ENCODE measurements around the gene SLCO3A1.

DNA sequence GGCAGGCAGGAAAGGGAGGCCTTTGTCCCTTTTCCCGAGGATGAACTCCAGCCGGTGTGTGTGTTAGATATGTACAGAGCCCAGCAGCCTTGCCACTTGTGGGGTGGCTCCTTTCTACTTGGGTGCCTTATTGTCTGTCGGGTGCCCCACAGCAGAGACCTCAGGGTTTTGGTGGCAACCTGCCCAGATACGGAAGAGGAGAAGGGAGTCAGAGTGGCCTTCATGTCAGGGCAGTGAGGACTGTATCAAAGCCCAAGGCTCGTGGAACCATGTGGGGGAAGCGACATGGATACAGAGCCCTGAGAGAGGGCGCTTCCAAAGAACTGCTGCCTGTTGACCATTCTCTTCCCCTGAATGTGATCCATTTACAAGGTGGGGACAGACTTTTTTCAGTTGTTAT lies 166.2 kb downstream of the SLCO3A1 start:
- TF ChIP-seq, protein P1, sequence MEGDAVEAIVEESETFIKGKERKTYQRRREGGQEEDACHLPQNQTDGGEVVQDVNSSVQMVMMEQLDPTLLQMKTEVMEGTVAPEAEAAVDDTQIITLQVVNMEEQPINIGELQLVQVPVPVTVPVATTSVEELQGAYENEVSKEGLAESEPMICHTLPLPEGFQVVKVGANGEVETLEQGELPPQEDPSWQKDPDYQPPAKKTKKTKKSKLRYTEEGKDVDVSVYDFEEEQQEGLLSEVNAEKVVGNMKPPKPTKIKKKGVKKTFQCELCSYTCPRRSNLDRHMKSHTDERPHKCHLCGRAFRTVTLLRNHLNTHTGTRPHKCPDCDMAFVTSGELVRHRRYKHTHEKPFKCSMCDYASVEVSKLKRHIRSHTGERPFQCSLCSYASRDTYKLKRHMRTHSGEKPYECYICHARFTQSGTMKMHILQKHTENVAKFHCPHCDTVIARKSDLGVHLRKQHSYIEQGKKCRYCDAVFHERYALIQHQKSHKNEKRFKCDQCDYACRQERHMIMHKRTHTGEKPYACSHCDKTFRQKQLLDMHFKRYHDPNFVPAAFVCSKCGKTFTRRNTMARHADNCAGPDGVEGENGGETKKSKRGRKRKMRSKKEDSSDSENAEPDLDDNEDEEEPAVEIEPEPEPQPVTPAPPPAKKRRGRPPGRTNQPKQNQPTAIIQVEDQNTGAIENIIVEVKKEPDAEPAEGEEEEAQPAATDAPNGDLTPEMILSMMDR (IDR thresholded peaks at IDR 0.05; ENCODE audit: low read depth, low read length, missing input control) = no peak
- TF ChIP-seq TAF1 (conservative IDR thresholded peaks at IDR 0.05) = no peak
- TF ChIP-seq FOXA1 (IDR thresholded peaks at IDR 0.05) = no peak
- TF ChIP-seq YY1 (IDR thresholded peaks at IDR 0.05) = no peak
- TF ChIP-seq RAD21 (IDR thresholded peaks at IDR 0.05) = no peak
